GM21529 (cell line): Measurements from ENCODE around the gene CATSPERE.
"Not testable (repeated sequence)": the region's sequence is repeated elsewhere in the genome, so short reads cannot be mapped to it uniquely, and the experiment has no call there.

Experiments used
- ATAC-seq: cut with Tn5 transposase; IDR thresholded peaks from one replicate; pipeline ENCODE4 v1.9.1; 2021; ENCODE audit not compliant: unreplicated experiment

CATSPERE gene

DNA sequence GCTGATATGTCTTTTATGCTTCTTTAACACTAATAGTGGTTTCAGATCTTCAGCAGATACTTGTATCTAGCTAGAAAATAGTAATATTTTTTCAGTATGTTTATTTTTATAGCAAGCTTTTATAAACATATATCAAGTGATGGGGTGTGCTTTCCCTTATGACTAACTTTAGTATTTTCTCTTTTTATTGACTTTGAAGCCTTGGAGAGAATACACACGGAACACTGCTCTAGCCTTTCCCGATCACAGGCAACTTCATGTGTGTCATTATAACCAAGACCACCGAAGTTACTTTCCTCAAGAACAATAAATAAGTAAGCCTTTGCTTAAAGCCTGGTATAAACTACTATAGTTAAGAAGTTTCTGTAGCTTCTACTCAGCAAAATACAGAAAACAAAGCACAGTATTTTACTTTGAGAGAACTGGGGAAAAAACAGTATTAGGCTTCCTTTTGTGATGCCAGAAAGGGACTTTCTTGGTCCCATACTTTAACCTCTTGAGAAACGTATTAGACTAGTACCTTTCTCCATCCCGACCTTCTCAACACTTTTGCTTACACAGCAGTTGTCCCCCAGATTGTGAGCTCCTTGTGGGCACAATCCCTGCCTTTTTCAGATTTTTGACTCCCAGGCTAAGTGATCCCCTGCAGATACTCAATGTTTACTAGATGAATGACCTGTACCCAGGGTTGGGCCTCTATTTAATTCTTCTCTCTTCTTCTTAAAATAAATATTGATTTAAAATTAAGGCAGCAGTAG, 12.6 kb upstream of the CATSPERE start:
- no peak for ATAC-seq

DNA sequence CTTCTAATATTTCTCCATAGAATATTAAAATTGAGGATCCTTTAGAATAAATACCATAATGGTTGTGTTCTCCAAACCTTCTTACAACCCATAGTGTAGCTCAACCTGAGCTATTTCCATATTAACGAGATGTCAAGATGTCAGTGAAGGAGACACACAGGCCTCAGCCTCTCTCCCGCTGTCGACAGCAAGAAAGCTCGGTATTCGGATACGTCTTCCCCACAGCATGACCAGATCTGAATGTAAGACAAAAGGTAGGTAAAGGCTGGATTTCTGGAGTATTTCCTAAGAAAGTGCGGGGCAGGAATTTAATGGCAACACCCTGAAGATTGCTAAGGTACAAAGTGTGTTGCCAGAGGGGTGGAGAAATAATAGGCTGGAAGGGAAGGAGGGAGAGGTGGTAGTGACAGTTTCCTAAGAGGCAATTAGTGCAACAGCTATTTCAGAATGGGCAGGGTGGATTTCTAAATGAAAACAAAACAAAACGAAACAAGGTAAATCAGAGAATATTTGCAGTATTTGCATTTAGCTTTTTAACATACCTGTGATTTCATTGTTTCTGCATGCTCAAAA, 11.1 kb upstream of the CATSPERE start:
- ATAC-seq, result no peak

DNA sequence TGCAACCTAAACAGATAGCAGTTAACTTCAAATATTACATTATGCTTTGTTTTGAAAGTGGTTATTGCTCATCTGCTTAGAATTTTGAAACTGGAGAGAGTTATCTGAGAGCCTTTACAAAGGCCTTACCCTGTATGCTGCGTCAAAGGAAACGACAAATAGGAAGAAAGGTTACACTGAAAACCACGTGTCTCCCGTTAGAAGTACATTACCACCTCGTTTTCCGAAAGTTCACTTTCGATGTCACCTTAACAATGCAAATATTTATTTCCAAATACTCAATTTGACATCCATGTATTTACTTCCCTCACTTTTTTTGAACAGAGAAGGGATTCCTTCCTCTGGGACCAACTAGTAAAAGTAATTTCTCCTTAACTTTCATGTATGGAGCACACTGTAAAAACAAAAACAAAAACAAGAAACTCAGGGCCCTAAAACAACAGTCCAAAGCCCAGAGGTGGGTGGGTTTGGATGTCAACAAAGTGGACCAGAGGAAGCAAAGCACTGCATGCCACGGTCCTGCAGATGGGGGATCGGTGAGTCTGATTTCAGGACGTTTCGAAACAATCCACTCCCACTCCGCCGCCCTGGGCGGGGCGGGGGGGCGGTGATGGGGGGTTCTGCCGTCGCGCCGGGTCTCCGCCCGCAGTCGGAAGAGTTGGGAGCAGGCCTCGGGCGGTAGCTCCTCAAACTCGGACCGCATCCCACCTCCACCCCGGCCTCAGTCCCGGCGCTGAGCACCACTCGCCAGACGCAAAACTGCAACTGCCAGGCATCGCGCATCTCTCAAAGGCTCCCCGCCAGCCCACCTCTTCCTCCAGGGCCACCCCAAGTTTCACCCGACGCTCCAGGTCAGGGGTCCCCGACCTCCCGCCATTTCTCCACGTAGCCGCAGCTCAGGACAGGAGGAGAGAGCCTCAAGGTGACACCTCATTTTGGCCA, 10.2 kb upstream of the CATSPERE start:
- ATAC-seq, result peak; percentile 23

DNA sequence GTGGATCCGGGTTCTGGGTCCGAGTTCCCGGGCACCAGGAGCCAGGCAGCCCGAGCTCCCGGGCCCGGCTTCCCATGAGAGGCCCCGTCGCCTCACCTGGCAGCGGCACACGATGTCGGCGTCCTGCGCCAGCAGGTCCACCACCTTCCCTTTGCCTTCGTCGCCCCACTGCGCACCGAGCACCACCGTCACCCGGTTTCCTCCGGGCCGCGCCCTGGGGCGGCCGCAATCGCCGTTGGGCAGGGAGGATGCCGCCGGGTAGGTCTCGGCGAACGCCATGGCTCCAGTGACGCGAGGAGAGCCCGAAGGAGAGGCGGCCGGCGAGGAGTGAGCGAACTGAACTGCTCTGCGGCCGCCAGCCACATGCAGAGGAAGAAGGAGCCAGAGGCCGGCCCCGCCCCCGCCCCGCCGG, 9.5 kb upstream of the CATSPERE start, which contains the start of gene ADSS2:
ADSS2 (minus strand) TSS at position 371 of the 412 bp plus-strand sequence; CDS start at position 279, 92 bp downstream.
- peak; percentile 20 for ATAC-seq

DNA sequence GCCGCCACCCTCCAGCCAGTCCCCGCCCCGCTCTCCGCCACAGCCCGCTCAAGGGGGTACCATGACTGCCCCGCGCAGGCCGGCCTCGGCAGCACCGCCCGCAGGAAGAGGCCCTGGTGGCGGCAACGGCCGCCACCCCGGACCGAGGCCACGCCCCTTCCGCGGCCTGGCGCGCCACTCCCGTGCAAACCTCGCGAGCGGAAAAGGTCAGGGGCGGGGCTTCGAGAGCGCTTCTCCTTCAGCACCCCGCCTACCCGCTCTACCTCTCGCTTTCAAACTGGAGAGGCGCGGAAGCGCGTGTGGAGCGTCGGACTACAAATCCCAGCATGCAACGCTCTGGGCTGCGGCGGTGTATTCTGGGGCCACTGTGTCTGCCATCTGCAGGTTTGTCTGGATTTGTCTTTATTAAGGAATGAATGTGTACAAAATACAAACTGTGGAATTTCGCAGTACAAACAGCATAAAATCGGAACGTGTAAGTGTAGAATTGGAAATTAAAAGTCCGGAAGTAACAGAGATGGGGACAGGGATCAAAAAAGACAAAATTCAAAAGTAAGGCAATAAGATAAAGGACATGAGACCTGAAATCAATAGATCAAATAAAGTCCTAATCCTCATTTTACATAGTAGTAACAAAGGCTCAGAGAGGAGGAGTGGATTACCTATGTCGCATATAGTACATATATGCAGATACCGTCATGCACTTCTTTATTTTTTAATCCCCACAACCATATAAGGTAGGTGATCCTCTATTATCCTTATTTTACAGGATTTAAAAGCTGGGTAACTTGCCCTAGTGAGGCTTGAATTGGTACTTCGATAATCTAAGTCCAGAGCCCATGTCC, 8.9 kb upstream of the CATSPERE start:
- ATAC-seq, result peak; percentile 91

DNA sequence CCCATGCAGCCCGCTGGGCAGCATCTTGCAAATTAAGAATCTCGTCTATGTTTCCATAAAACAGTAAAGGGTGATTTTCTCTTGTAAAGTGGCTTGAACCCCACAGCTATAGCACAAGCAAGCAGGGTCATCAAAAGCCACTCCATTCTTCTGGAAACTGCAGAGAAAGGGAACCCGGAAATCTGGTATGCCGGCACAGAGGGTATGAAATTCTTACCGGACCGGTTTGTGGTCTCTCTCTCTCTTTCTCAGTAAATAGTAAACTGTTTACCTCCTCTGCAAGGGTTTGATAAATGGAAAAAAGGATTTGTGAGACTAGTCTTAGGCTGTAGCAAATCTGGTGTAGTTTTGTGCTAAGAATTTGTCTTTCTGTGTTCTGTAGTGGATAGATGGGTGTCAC, 6.7 kb upstream of the CATSPERE start:
- ATAC-seq, result no peak

DNA sequence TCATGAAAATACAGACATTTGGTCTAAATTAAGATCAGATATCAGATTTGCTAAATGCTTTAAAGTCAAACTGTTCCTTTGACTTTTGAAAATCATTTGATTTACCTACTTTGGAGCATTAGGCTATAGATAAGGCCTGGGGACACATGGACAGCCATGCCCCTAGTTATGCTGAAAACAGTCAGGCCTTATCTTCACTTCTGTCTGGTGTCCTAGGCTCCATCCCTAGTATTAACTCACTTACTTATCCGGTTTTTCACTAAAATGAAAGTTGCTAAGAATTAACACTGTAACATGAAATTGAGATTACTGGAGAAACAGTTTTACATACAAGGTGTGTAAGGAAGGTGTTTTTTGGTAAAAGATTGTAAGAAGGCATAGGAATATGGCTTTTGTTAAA, 4.5 kb upstream of the CATSPERE start:
- ATAC-seq, result no peak

DNA sequence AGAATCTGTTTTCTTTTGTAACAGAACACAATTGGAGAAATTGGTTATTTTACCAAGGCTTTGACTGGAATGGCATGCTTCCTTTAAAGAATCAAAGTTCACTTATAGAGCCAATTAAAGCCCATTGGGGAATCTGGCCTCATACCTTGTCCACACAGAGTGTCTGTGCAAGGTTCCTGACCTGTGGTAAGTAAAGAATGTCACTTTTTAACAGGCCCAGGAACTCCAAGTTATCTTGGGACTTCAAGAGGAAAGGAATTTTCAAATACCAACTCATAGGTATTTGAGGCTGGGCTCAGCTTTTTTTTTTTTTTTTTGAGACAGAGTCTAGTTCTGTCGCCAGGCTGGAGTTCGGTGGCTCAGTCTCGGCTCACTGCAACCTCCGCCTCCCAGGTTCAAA, 2.3 kb upstream of the CATSPERE start:
- ATAC-seq, result no peak

DNA sequence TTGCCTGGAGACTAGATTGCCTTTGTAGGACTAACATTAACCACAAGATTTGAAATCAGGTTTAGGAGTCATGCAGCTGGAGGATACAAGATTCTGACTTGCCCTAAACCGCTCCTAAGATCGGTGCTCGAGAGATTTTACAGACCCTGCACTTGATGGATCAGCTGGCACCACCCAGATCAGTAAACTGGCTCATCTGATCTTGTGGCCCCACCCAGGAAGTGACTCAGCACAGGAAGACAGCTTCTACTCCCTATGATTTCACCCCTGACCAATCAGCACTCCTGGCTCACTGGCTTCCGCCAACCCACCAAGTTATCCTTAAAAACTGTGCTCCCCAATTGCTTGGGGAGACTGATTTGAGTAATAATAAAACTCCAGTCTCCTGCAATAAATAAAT, 876 bp upstream of the CATSPERE start:
- no peak for ATAC-seq

DNA sequence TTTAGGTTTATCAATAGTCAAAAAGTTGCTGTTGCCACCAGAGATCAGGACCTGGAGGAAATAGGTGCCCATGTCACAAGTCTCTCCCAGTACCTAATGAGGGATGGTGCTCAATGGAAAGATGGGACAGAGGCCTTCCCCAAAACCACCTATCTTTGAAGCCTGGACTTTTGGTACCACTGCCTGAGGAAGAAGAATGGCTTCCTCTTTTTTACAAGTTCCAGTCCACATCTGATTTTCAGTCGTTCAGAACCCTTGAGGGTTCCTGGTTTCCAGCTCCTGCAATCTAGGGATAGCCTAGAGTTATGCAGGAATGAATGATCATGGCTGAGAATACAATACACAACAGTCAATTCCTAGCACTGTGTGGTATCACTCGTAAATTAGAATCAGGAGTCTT, 5.7 kb downstream of the CATSPERE start:
- ATAC-seq, result no peak

DNA sequence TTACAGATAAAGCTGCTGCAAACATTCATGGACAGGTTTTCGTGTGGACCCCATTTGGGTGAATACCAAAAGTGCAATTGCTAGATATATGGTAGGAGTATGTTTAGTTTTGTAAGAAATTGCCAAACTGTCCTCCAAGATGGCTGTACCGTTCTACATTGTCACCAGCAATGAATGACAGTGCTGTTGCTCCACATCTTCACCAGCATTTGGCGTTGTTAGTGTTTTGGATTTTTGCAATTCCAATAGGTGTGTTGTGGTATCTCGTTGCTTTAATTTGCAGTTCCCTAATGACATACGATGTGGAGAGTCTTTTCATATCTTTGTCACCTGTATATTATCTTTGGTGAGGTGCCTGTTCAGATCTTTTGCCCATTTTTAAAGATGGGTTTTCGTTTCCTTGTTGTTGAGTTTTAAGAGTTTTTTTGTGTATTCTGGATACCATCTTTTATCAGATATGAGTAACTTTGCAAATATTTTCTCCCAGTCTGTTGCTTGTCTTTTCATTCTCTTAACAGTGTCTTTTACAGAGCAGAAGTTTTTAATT, 12.1 kb downstream of the CATSPERE start:
- ATAC-seq, result no peak

DNA sequence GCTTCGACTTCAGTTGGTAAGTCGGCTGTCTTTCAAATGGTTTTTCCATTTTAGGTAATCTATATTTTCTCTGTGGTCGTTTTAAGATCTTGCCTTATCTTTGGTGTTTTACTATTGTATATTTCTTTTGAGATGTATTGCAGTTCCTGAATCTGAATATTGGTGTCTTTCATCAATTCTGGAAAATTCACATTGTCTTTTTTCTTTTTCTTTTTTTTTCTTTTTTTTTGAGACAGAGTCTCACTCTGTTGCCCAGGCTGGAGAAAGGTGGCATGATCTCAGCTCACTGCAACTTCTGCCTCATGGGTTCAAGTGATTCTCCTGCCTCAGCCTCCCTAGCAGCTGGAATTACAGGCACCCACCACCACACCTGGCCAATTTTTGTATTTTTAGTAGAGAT, 23.9 kb downstream of the CATSPERE start:
- not testable (repeated sequence) for ATAC-seq

DNA sequence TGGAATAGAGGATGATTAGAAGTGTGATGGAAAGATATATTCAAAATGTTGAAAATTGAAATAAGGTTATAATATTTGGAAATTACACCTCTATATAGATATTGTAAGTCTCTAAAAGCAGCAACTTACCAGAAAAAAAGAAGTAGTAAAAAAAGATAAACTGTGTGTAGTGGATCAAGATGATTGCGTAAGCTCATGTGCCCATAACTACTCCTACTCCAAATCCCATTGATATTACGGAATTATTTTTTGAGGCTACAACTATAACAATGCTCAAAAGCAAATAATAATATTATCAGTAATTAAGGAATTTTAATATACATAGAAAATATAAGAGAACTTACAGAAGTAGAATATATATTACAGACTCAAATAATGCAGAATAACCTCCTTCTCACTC, 33.6 kb downstream of the CATSPERE start:
- no peak for ATAC-seq

DNA sequence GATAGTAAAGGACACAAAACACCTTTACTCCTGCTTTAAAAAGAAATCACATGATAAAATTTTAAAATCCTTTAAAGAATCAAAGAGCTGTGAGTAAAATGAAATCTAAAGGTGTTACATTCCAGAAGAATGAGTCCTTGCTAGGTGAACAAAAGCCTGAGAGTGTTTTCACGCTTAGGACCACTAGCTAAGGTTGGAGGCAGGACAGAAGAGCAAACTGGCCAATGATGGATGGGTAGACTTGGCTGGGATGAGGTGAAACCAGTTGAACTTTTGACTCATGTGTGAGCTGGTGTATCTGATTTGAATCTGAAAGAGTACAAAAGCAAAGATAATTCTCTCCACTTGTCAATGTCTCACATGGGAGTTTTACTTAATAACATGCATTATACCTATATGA, 35.1 kb downstream of the CATSPERE start:
- no peak for ATAC-seq

DNA sequence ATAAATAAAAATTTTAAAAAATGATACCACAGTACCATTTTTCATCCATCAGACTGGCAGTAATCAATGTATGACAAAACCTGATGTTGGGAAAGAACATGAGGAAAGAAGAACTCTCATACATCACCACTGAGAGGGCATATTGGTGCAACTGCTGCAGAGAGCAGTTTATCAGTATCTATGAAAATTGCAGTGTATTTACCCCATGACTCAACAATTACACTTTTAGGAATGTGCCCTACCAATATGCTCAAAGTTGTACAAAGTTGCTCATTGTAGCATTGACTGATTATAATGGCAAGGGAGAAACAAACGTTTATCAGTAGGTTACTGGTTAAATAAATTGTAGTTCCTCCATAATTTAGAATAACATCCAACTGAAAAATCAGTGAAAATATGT, 36.7 kb downstream of the CATSPERE start:
- ATAC-seq, result no peak

DNA sequence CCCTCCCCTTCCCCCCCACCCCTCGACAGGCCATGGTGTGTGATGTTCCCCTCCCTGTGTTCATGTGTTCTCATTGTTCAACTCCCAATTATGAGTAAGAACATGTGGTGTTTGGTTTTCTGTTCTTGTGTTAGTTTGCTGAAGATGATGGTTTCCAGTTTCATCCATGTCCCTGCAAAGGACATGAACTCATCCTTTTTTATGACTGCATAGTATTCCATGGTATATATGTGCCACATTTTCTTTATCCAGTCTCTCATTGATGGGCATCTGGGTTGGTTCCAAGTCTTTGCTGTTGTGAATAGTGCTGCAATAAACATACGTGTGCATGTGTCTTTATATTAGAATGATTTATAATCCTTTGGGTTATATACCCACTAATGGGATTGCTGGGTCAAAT, 38.4 kb downstream of the CATSPERE start:
- not testable (repeated sequence) for ATAC-seq

DNA sequence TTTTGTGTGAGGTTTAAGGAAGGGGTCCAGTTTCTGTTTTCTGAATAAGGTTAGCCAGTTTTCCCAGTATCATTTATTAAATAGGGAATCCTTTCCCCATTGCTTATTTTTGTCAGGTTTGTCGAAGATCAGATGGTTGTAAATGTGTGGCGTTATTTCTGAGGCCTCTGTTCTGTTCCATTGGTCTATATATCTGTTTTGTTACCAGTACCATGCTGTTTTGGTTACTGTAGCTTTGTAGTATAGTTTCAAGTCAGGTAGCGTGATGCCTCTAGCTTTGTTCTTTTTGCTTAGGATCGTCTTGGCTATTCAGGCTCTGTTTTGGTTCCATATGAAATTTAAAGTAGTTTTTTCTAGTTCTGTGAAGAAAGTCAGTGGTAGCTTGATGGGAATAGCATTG, 39.4 kb downstream of the CATSPERE start:
- ATAC-seq, result not testable (repeated sequence)

DNA sequence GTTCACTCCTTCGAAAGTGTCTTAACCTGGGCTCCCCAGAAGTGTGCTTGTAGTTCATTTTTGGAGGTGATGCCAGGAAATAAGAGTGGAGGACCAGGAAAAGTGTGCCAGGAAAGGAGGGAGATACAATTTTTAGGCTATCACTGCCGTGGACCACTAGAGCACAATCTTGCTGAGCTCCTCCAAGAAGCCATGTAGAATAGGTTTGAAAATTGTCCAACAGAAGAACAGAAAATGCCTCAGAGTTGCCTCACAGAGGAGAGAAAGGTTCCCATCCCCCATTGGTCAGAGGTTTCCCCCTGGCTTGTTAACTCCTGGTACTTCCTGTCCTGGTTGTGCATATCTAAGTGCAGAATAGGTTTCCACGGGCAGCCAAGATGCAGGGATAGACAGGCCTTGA, 41.6 kb downstream of the CATSPERE start:
- no peak for ATAC-seq

DNA sequence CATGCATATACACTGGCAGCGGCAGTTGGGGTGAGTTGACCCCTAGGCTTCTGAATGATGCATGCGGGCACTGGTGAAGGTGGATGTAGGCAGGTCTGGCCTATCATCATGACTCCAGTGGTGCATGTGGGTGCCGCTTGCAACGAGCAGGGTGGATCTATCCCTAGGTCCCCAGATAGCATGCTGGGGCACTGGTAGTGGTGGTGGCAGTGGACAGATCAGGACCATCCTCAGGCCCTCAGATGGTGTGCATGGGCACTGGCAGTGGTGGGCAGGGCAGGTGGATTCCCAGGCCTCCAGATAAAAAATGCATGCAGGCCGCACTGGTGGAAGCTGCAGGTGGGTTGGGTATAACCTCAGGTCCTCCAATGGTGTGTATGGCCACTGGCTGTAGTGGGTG, 52.4 kb downstream of the CATSPERE start:
- no peak for ATAC-seq

DNA sequence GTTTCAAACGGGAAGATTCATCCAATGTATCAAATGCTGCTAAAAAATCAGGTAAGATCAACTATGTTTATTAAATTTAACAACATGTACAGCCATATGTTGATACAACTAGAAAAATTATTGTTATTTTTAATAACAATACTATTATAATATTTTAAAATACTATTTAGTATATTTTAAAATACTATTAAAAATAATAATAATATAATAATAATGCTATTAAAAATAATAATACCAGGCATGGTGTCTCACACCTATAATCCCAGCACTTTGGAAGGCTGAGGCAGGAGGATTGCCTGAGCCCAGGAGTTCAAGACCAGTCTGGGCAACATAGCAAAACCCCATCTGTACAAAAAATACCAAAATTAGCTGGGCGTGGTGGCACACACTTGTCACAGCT, 54.6 kb downstream of the CATSPERE start:
- ATAC-seq, result no peak
